Lower leg skin (tissue), 4 donors: ENCODE measurements around the gene POMT2. TPM values are rescaled to one million over a fixed set of nuclear protein-coding genes. Genes with fewer than 3 reads are reported as not detected.

Source experiments
- DNase-seq, 2 donors: peaks; one replicate each; pipeline ENCODE4 v3.0.0-alpha.2; 2019; ENCODE audit warnings: low spot score in 2 of 2
- H3K4me3 ChIP-seq: fragments of 200-600 bp; sonication (generic); 2 replicates; pipeline ENCODE4 v1.5.1; 2017; ENCODE audit warnings: mild to moderate bottlenecking, low read depth; ENCODE audit not compliant: poor library complexity, severe bottlenecking
- POLR2A ChIP-seq, 2 donors: fragments of 450-650 bp; IDR thresholded peaks; one replicate each; pipeline ENCODE4 v1.6.1; 2016 to 2017; ENCODE audit warnings: antibody characterized with exemption in 2 of 2, mild to moderate bottlenecking in 1 of 2, moderate library complexity in 1 of 2
- WGBS, 2 donors: methylation state at CpG; one replicate each; pipeline ENCODE4 v1.1.5; 2018; 5-methylcytosine and 5-hydroxymethylcytosine counted together
- intact Hi-C: fragments of 100-400 bp; cut with DNase I; formaldehyde crosslinking; loops from one replicate; pipeline ENCODE4 v1.15.0; 2023; ENCODE audit warnings: low total_unique reads
- total RNA-seq, 4 donors: library from RNA; depleted of rRNA; stranded (reverse); fragments of >200 nt; gene quantifications; one replicate each; pipeline ENCODE4 v1.1.0, GENCODE V29; 2016
- TF ChIP-seq, protein P1 (sequence below), 3 donors: fragments of 450-650 bp; IDR thresholded peaks; one replicate each; pipeline ENCODE4 v1.5.1; 2016; ENCODE audit warnings: antibody characterized with exemption in 3 of 3, mild to moderate bottlenecking in 3 of 3, moderate library complexity in 2 of 3

POMT2 gene
- total RNA-seq, 4 donors from 2014 or later, result 9.1 to 23.0 (median 15.9) TPM

DNA sequence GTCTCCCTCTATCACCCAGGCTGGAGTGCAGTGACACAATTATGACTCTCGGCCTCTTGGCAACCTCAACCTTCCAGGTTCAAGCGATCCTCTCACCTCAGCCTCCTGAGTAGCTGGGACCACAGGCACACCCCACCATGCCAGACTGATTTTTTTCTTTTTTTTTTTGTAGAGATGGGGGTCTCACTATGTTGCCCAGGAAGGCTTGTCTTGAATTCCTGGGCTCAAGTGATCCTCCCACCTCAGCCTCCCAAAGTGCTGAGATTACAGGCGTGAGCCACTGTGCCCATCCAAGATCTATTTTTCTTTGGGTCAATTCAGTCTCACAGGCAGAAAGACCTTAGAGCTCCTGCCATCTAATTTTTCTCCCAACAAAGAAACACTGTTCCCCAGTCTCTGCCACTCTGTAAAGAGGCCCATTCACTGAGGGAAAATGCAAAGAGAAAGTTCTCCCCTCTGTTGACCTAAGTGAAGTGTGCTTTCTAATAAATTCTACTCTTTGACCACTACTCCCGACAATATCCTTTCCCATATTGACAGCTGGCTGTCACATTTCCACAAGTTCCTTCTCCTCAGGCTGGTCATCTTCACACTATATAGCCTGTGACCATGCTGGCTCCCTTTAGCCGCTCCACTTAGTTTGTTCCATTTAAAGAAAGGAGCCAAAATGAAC lies 32.9 kb upstream of the POMT2 start:
- whole genome bisulfite sequencing, 2 donors, result 90 to 91% methylated on average over 5 of the region's 5 CpGs
- DNase-seq, result no peak
- TF ChIP-seq, protein P1, sequence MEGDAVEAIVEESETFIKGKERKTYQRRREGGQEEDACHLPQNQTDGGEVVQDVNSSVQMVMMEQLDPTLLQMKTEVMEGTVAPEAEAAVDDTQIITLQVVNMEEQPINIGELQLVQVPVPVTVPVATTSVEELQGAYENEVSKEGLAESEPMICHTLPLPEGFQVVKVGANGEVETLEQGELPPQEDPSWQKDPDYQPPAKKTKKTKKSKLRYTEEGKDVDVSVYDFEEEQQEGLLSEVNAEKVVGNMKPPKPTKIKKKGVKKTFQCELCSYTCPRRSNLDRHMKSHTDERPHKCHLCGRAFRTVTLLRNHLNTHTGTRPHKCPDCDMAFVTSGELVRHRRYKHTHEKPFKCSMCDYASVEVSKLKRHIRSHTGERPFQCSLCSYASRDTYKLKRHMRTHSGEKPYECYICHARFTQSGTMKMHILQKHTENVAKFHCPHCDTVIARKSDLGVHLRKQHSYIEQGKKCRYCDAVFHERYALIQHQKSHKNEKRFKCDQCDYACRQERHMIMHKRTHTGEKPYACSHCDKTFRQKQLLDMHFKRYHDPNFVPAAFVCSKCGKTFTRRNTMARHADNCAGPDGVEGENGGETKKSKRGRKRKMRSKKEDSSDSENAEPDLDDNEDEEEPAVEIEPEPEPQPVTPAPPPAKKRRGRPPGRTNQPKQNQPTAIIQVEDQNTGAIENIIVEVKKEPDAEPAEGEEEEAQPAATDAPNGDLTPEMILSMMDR (IDR thresholded peaks at IDR 0.05), result no peak
- TF ChIP-seq POLR2A (IDR thresholded peaks at IDR 0.05), result no peak

DNA sequence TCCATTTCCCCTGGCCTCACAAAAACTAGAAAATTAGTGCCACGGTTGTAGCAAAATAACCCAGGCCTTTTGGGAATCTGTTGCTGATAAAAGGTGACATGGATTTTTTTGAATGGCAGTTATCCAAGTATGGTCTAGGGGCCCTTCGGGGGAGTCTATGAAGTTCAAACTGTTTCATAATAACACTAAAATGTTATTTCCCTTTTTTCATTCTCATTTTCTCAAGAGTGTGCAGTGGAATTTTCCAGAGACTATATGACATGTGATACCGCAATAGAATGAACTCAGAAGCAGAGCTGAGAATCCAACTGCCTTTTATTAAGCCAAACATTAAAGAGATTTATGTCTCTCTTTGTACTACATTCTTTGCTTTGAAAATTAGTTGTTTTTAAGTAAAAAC lies 27.1 kb upstream of the POMT2 start:
- intact Hi-C loops, result loop anchor here (10.0 kb wide), 1 partner anchor 357 kb away; the partner anchor contains the start of genes ALKBH1 and SLIRP
- DNase-seq, result no peak
- WGBS, 2 donors, result 55 to 69% methylated on average over 3 of the region's 3 CpGs
- TF ChIP-seq, protein P1 (IDR thresholded peaks at IDR 0.05), result no peak
- TF ChIP-seq POLR2A (IDR thresholded peaks at IDR 0.05), result no peak
- H3K4me3 ChIP-seq, result no peak overlapping the region

More for the DNA sequence above, 32.9 kb upstream of the POMT2 start:
- intact Hi-C loops, result no loop called here
- no peak overlapping the region for H3K4me3 ChIP-seq

- 92 to 98% methylated on average over 2 of the region's 2 CpGs for WGBS, 2 donors
- intact Hi-C loops, result loop anchor here (10.0 kb wide), 1 partner anchor 358 kb away; the partner anchor contains the start of genes ALKBH1 and SLIRP
- no peak for TF ChIP-seq POLR2A (IDR thresholded peaks at IDR 0.05)
- TF ChIP-seq, protein P1 (IDR thresholded peaks at IDR 0.05), result no peak
- no peak for DNase-seq
- no peak overlapping the region for H3K4me3 ChIP-seq
Observed at GRCh38 chr14:77346495-77346894, 25.8 kb upstream of the POMT2 start.

DNA sequence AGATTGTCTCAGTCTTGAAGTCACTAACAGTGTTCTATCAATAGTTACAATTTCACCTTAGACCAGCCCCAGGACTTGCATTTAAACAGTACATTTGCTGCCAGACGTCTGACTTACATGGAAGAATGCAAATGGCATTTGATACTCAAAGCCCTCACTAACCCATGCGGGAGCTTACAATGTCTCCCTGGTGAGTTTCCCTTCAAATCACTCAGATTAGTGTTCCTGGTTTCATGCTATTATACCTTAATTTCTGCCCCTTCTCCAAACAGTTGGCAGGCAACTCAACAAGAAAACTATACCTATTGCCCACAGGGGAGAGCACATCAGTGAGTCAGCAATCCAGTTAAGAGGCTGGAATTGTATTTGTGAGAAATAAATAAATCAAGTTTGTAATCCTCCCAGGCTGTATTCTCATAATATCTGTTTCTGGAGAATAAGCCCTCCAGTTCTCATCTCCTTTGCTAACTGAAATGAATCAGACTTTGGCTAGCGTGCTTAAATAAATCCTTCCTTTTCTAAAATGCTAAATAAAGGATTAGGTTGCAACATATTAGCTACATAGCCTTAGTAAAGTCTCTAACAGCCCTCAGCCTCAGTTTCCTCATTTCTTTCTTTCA lies 23.8 kb upstream of the POMT2 start:
- TF ChIP-seq, protein P1 (IDR thresholded peaks at IDR 0.05), result no peak
- no peak for TF ChIP-seq POLR2A (IDR thresholded peaks at IDR 0.05)
- intact Hi-C loops, result loop anchor here (10.0 kb wide), 1 partner anchor 360 kb away; the partner anchor contains the start of genes ALKBH1 and SLIRP
- no peak for DNase-seq
- H3K4me3 ChIP-seq, result no peak overlapping the region
- WGBS, 2 donors, result 91 to 92% methylated on average over 3 of the region's 3 CpGs

- WGBS, 2 donors, result 63 to 70% methylated on average over 2 of the region's 2 CpGs
- H3K4me3 ChIP-seq, result no peak overlapping the region
- TF ChIP-seq POLR2A (IDR thresholded peaks at IDR 0.05), result no peak
- TF ChIP-seq, protein P1 (IDR thresholded peaks at IDR 0.05), result no peak
- intact Hi-C loops, result loop anchor here (10.0 kb wide), 1 partner anchor 361 kb away; the partner anchor contains the start of genes ALKBH1 and SLIRP
- DNase-seq, result no peak
Observed at GRCh38 chr14:77343662-77344061, 23.0 kb upstream of the POMT2 start.
